ENCODE measurements around the gene ZYG11A.

- TF ChIP-seq ZNF2 (tag by site-specific recombination; IDR thresholded peaks at IDR 0.05) (no peak), CTCF (tag by site-specific recombination; IDR thresholded peaks at IDR 0.05) (no peak), ZNF184 (tag by site-specific recombination; IDR thresholded peaks at IDR 0.05) (no peak), ZNF830 (tag by site-specific recombination; IDR thresholded peaks at IDR 0.05; ENCODE audit: low read depth) (no peak), ZNF677 (tag by site-specific recombination; IDR thresholded peaks at IDR 0.05) (no peak), ZNF416 (tag by site-specific recombination; IDR thresholded peaks at IDR 0.05) (no peak), ZNF335 (tag by site-specific recombination; conservative IDR thresholded peaks at IDR 0.05) (no peak)
- TF ChIP-seq, protein P1, sequence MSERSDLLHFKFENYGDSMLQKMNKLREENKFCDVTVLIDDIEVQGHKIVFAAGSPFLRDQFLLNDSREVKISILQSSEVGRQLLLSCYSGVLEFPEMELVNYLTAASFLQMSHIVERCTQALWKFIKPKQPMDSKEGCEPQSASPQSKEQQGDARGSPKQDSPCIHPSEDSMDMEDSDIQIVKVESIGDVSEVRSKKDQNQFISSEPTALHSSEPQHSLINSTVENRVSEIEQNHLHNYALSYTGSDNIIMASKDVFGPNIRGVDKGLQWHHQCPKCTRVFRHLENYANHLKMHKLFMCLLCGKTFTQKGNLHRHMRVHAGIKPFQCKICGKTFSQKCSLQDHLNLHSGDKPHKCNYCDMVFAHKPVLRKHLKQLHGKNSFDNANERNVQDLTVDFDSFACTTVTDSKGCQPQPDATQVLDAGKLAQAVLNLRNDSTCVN (tag by site-specific recombination; optimal IDR thresholded peaks at IDR 0.05), result no peak
- TF ChIP-seq, protein P2, sequence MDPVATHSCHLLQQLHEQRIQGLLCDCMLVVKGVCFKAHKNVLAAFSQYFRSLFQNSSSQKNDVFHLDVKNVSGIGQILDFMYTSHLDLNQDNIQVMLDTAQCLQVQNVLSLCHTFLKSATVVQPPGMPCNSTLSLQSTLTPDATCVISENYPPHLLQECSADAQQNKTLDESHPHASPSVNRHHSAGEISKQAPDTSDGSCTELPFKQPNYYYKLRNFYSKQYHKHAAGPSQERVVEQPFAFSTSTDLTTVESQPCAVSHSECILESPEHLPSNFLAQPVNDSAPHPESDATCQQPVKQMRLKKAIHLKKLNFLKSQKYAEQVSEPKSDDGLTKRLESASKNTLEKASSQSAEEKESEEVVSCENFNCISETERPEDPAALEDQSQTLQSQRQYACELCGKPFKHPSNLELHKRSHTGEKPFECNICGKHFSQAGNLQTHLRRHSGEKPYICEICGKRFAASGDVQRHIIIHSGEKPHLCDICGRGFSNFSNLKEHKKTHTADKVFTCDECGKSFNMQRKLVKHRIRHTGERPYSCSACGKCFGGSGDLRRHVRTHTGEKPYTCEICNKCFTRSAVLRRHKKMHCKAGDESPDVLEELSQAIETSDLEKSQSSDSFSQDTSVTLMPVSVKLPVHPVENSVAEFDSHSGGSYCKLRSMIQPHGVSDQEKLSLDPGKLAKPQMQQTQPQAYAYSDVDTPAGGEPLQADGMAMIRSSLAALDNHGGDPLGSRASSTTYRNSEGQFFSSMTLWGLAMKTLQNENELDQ (tag by site-specific recombination; IDR thresholded peaks at IDR 0.05; ENCODE audit: low read depth), result no peak
Measured at GRCh38 chr1:52919723-52920483, 77.3 kb downstream of the ZYG11A start.
